Measurements from ENCODE around the gene RBCK1. TPM values are rescaled to one million over a fixed set of nuclear protein-coding genes. Genes with fewer than 3 reads are reported as not detected.
A peak's percentile ranks its signal among the peaks of the same experiment; 100 is the strongest.

RBCK1 gene
- total and polyA plus RNA-seq, 10 of the 15 experiments (the other 5 are each of a cell fraction or from before 2014, with no cell fraction given): 14.1 to 99.7 (median 76.0) TPM

- TF ChIP-seq E2F4 (IDR thresholded peaks at IDR 0.05; ENCODE audit: low read depth, low read length): no peak
- no peak for TF ChIP-seq MEF2B (IDR thresholded peaks at IDR 0.05; ENCODE audit: partially characterized antibody, poor library complexity, severe bottlenecking)
- TF ChIP-seq POLR2AphosphoS5 (IDR thresholded peaks at IDR 0.05; ENCODE audit: low read length): peak; percentile 32; the same call in 1 of the 2 replicates
- 0 out of 4 replicates have a peak, but pooled peaks of 1 of the 2 experiments have one; percentile 14 for TF ChIP-seq ETV6 (conservative IDR thresholded peaks at IDR 0.05 in 1 of 2, IDR thresholded peaks at IDR 0.05 in 1 of 2; ENCODE audit: borderline replicate concordance in 1 of 2, low read depth in 1 of 2)
- no peak for TF ChIP-seq EED (IDR thresholded peaks at IDR 0.05; ENCODE audit: low read depth)
- TF ChIP-seq CHD4 (IDR thresholded peaks at IDR 0.05): no peak
- TF ChIP-seq RFX5 (IDR thresholded peaks at IDR 0.05; ENCODE audit: low read depth, low read length): no peak
- TF ChIP-seq EZH2 (IDR thresholded peaks at IDR 0.05; ENCODE audit: borderline replicate concordance, control insufficient read depth, low read depth, low read length): no peak
- no peak for TF ChIP-seq GABPA (IDR thresholded peaks at IDR 0.05; ENCODE audit: low read depth)
- TF ChIP-seq, protein P1, sequence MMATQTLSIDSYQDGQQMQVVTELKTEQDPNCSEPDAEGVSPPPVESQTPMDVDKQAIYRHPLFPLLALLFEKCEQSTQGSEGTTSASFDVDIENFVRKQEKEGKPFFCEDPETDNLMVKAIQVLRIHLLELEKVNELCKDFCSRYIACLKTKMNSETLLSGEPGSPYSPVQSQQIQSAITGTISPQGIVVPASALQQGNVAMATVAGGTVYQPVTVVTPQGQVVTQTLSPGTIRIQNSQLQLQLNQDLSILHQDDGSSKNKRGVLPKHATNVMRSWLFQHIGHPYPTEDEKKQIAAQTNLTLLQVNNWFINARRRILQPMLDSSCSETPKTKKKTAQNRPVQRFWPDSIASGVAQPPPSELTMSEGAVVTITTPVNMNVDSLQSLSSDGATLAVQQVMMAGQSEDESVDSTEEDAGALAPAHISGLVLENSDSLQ (IDR thresholded peaks at IDR 0.05): no peak
- TF ChIP-seq SMAD5 (IDR thresholded peaks at IDR 0.05; ENCODE audit: low read depth): no peak
- TF ChIP-seq MEF2A (IDR thresholded peaks at IDR 0.05; ENCODE audit: insufficient read depth, low read depth, low read length): no peak
- no peak for TF ChIP-seq EP300 (IDR thresholded peaks at IDR 0.05; ENCODE audit: borderline replicate concordance in 1 of 2, control insufficient read depth in 1 of 2, low read depth in 2 of 2, low read length in 2 of 2)
- TF ChIP-seq ZNF217 (IDR thresholded peaks at IDR 0.05): no peak
- no peak for TF ChIP-seq WRNIP1 (IDR thresholded peaks at IDR 0.05; ENCODE audit: borderline replicate concordance, low read depth, low read length)
- no peak for TF ChIP-seq PAX5 (IDR thresholded peaks at IDR 0.05; ENCODE audit: borderline replicate concordance, low read depth, low read length)
- TF ChIP-seq, protein P2, sequence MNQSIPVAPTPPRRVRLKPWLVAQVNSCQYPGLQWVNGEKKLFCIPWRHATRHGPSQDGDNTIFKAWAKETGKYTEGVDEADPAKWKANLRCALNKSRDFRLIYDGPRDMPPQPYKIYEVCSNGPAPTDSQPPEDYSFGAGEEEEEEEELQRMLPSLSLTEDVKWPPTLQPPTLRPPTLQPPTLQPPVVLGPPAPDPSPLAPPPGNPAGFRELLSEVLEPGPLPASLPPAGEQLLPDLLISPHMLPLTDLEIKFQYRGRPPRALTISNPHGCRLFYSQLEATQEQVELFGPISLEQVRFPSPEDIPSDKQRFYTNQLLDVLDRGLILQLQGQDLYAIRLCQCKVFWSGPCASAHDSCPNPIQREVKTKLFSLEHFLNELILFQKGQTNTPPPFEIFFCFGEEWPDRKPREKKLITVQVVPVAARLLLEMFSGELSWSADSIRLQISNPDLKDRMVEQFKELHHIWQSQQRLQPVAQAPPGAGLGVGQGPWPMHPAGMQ (IDR thresholded peaks at IDR 0.05; ENCODE audit: borderline replicate concordance): no peak
- TF ChIP-seq BHLHE40 (IDR thresholded peaks at IDR 0.05; ENCODE audit: borderline replicate concordance in 1 of 2, low read depth in 2 of 2, low read length in 1 of 2): peak in 1 of 2 experiments; percentile 49; a peak in 1 of 4 replicates
- no peak for TF ChIP-seq NRF1 (conservative IDR thresholded peaks at IDR 0.05; ENCODE audit: low read depth, low read length)
- TF ChIP-seq, protein P3, sequence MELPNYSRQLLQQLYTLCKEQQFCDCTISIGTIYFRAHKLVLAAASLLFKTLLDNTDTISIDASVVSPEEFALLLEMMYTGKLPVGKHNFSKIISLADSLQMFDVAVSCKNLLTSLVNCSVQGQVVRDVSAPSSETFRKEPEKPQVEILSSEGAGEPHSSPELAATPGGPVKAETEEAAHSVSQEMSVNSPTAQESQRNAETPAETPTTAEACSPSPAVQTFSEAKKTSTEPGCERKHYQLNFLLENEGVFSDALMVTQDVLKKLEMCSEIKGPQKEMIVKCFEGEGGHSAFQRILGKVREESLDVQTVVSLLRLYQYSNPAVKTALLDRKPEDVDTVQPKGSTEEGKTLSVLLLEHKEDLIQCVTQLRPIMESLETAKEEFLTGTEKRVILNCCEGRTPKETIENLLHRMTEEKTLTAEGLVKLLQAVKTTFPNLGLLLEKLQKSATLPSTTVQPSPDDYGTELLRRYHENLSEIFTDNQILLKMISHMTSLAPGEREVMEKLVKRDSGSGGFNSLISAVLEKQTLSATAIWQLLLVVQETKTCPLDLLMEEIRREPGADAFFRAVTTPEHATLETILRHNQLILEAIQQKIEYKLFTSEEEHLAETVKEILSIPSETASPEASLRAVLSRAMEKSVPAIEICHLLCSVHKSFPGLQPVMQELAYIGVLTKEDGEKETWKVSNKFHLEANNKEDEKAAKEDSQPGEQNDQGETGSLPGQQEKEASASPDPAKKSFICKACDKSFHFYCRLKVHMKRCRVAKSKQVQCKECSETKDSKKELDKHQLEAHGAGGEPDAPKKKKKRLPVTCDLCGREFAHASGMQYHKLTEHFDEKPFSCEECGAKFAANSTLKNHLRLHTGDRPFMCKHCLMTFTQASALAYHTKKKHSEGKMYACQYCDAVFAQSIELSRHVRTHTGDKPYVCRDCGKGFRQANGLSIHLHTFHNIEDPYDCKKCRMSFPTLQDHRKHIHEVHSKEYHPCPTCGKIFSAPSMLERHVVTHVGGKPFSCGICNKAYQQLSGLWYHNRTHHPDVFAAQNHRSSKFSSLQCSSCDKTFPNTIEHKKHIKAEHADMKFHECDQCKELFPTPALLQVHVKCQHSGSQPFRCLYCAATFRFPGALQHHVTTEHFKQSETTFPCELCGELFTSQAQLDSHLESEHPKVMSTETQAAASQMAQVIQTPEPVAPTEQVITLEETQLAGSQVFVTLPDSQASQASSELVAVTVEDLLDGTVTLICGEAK (IDR thresholded peaks at IDR 0.05; ENCODE audit: borderline replicate concordance): no peak
- no peak for TF ChIP-seq SMC3 (IDR thresholded peaks at IDR 0.05; ENCODE audit: borderline replicate concordance, low read length)
These were observed 971 bp downstream of the RBCK1 start (continued) for GRCh38 chr20:408843-409696.

All from GM12878 (cell line).